HCT116 (cell line): ENCODE data around the gene CCSER1. TPM values are rescaled to one million over a fixed set of nuclear protein-coding genes. Genes with fewer than 3 reads are reported as not detected.

ENCODE experiments used
- ATAC-seq: fragments of 200-7000 bp; cut with Tn5 transposase; 2 replicates; pipeline ENCODE4 v1.9.1; 2020; ENCODE audit warnings: mild to moderate bottlenecking, moderate library complexity
- BruUV-seq: library from RNA; stranded (reverse); fragments of 400-500 nt; replicated peaks from 2 replicates; lab custom pipeline; 2021; lab: Mats Ljungman, UMichigan
- CTCF ChIA-PET: fragments of 300-600 bp; sonication (Branson Sonifier 250); formaldehyde crosslinking; loops from one replicate; lab custom pipeline; 2021; ENCODE audit warnings: antibody characterized with exemption; lab: Charles Lee
- POLR2A ChIA-PET: fragments of 300-600, 350-600 bp; sonication (Branson Sonifier 250); formaldehyde crosslinking; loops from one replicate; lab custom pipeline; 2021; ENCODE audit warnings: antibody characterized with exemption; lab: Charles Lee
- RAD21 ChIA-PET, 2 experiments: fragments of 300-600 bp; sonication (Branson Sonifier 250); formaldehyde crosslinking; loops; one replicate each; lab custom pipeline; 2023; ENCODE audit warnings: low total read pairs in 2 of 2; ENCODE audit not compliant: uncharacterized antibody in 2 of 2, unreplicated experiment in 2 of 2, low non-redundant PET in 1 of 2; lab: Charles Lee
- DNase-seq: peaks from one replicate; pipeline ENCODE4 v3.0.0-alpha.2; 2010; ENCODE audit warnings: low read depth, low spot score
- H2AFZ ChIP-seq: fragments of 200-600 bp; shearing (Covaris generic), sonication (generic); 2 replicates; pipeline ENCODE4 v1.6.1; 2017; ENCODE audit warnings: low read depth, mixed run types, mixed read lengths, antibody characterized with exemption, low read length; ENCODE audit not compliant: poor library complexity, severe bottlenecking
- H3K27ac ChIP-seq: 2 replicates; pipeline ENCODE4 v1.5.1; 2012; ENCODE audit warnings: low read depth, low read length
- H3K27me3 ChIP-seq: fragments of 200-600 bp; sonication (generic); 2 replicates; pipeline ENCODE4 v1.6.1; 2016; ENCODE audit warnings: mixed run types, low read length, mixed read lengths; ENCODE audit not compliant: insufficient read depth
- H3K36me3 ChIP-seq, 2 experiments: fragments of 200-500 bp in 1 of 2; fragments of 200-600 bp in 1 of 2; sonication (Bioruptor generic) in 1 of 2; sonication (generic) in 1 of 2; 2 replicates each; pipeline versions ENCODE4 v1.5.1 to v1.6.1; 2014 to 2016; ENCODE audit warnings: low read length in 2 of 2, inconsistent platforms in 1 of 2, mixed read lengths in 1 of 2, mixed run types in 1 of 2; ENCODE audit not compliant: insufficient read depth in 2 of 2, control insufficient read depth in 1 of 2
- H3K4me1 ChIP-seq, 2 experiments: fragments of 200-600 bp in 1 of 2; sonication (generic) in 1 of 2; 2 replicates each; pipeline versions ENCODE4 v1.5.1 to v1.6.1; 2012 to 2017; ENCODE audit warnings: low read length in 2 of 2, inconsistent platforms in 1 of 2, mild to moderate bottlenecking in 1 of 2, mixed read lengths in 1 of 2, mixed run types in 1 of 2, moderate library complexity in 1 of 2; ENCODE audit not compliant: insufficient read depth in 2 of 2, control insufficient read depth in 1 of 2
- H3K4me2 ChIP-seq: fragments of 200-600 bp; sonication (generic); 2 replicates; pipeline ENCODE4 v1.6.1; 2017; ENCODE audit warnings: mixed run types, low read length, mixed read lengths
- H3K4me3 ChIP-seq, 2 experiments: fragments of 200-600 bp in 1 of 2; sonication (generic) in 1 of 2; replicated peaks in 1 of 2; 2 replicates each; pipeline ENCODE4 v1.5.1; 2011 to 2016; ENCODE audit warnings: low read length in 2 of 2, control low read depth in 1 of 2, low read depth in 1 of 2, mild to moderate bottlenecking in 1 of 2, mixed read lengths in 1 of 2, mixed run types in 1 of 2
- H3K79me2 ChIP-seq: fragments of 200-600 bp; sonication (generic); 2 replicates; pipeline ENCODE4 v1.6.1; 2017; ENCODE audit warnings: mild to moderate bottlenecking, mixed run types, low read length, moderate library complexity, mixed read lengths; ENCODE audit not compliant: insufficient read depth
- H3K9ac ChIP-seq: fragments of 200-600 bp; sonication (generic); 2 replicates; pipeline ENCODE4 v1.6.1; 2016; ENCODE audit warnings: low read length, mixed read lengths
- H3K9me2 ChIP-seq: fragments of 200-600 bp; sonication (generic), shearing (Covaris generic); 2 replicates; pipeline ENCODE4 v1.6.1; 2017; ENCODE audit warnings: mixed run types, mild to moderate bottlenecking, moderate library complexity; ENCODE audit not compliant: insufficient read depth
- H3K9me3 ChIP-seq, 2 experiments: fragments of 200-500 bp in 1 of 2; fragments of 200-600 bp in 1 of 2; sonication (Bioruptor generic) in 1 of 2; sonication (generic) in 1 of 2; 2 replicates each; pipeline ENCODE4 v1.6.1; 2014 to 2017; ENCODE audit warnings: low read length in 2 of 2, mixed read lengths in 2 of 2, inconsistent platforms in 1 of 2, low read depth in 1 of 2, mild to moderate bottlenecking in 1 of 2, mixed run types in 1 of 2, moderate library complexity in 1 of 2; ENCODE audit not compliant: control insufficient read depth in 1 of 2, insufficient read depth in 1 of 2
- H4K20me1 ChIP-seq: fragments of 200-600 bp; sonication (generic), shearing (Covaris generic); 2 replicates; pipeline ENCODE4 v1.6.1; 2017; ENCODE audit warnings: mixed run types, mild to moderate bottlenecking, moderate library complexity; ENCODE audit not compliant: insufficient read depth
- CBX3 ChIP-seq: IDR thresholded peaks from 2 replicates; pipeline ENCODE4 v1.6.1; 2012; ENCODE audit warnings: low read depth
- CEBPB ChIP-seq: IDR thresholded peaks from 2 replicates; pipeline ENCODE4 v1.6.1; 2012; ENCODE audit warnings: low read depth
- CTCF ChIP-seq, 3 experiments: fragments of 200-600 bp in 1 of 3; sonication (generic) in 1 of 3; IDR thresholded peaks in 2 of 3; conservative IDR thresholded peaks in 1 of 3; 2 replicates each; pipeline ENCODE4 v1.5.1; 2012 to 2017; ENCODE audit warnings: low read depth in 2 of 3, low read length in 2 of 3, antibody characterized with exemption in 1 of 3, borderline replicate concordance in 1 of 3, control low read depth in 1 of 3, mild to moderate bottlenecking in 1 of 3, mixed read lengths in 1 of 3, mixed run types in 1 of 3, moderate library complexity in 1 of 3; ENCODE audit not compliant: insufficient read depth in 1 of 3
- EGR1 ChIP-seq: IDR thresholded peaks from 2 replicates; pipeline ENCODE4 v1.6.1; 2012; ENCODE audit warnings: low read depth
- ELF1 ChIP-seq: IDR thresholded peaks from 2 replicates; pipeline ENCODE4 v1.6.1; 2012; ENCODE audit warnings: low read depth, borderline replicate concordance
- FOSL1 ChIP-seq: IDR thresholded peaks from 2 replicates; pipeline ENCODE4 v1.6.1; 2012; ENCODE audit warnings: low read depth
- JUND ChIP-seq: IDR thresholded peaks from 2 replicates; pipeline ENCODE4 v1.6.1; 2012
- MAX ChIP-seq: IDR thresholded peaks from 2 replicates; pipeline ENCODE4 v1.6.1; 2012
- POLR2A ChIP-seq: IDR thresholded peaks from 2 replicates; pipeline ENCODE4 v1.7.0; 2011; ENCODE audit warnings: borderline replicate concordance; ENCODE audit not compliant: insufficient read depth, insufficient read length; ENCODE audit errors: extremely low read depth
- POLR2AphosphoS5 ChIP-seq: IDR thresholded peaks from 2 replicates; pipeline ENCODE4 v1.6.1; 2011; ENCODE audit warnings: mild to moderate bottlenecking, low read depth, low read length, moderate library complexity
- RAD21 ChIP-seq: IDR thresholded peaks from 2 replicates; pipeline ENCODE4 v1.6.1; 2012; ENCODE audit warnings: low read depth, mild to moderate bottlenecking
- REST ChIP-seq: IDR thresholded peaks from 2 replicates; pipeline ENCODE4 v1.6.1; 2012; ENCODE audit warnings: low read depth
- SIN3A ChIP-seq: IDR thresholded peaks from 2 replicates; pipeline ENCODE4 v1.6.1; 2012; ENCODE audit warnings: low read depth
- SP1 ChIP-seq: IDR thresholded peaks from 2 replicates; pipeline ENCODE4 v1.6.1; 2012; ENCODE audit warnings: low read depth
- SRF ChIP-seq: IDR thresholded peaks from 2 replicates; pipeline ENCODE4 v1.6.1; 2012; ENCODE audit warnings: low read depth
- YY1 ChIP-seq: IDR thresholded peaks from 2 replicates; pipeline ENCODE4 v1.6.1; 2011; ENCODE audit warnings: low read length, low read depth, moderate library complexity, mild to moderate bottlenecking; ENCODE audit not compliant: insufficient replicate concordance; ENCODE audit errors: extremely low read depth
- ZFX ChIP-seq: fragments of 450-650 bp; IDR thresholded peaks from 2 replicates; pipeline ENCODE4 v1.6.1; 2017
- ZNF274 ChIP-seq: fragments of 200-500 bp; sonication (Bioruptor generic); IDR thresholded peaks from 2 replicates; pipeline ENCODE4 v1.6.1; 2014; ENCODE audit warnings: mild to moderate bottlenecking, low read depth, low read length, inconsistent platforms
- intact Hi-C: fragments of 100-400 bp; cut with micrococcal nuclease; formaldehyde crosslinking; loops from 2 replicates; pipeline ENCODE4 v1.10.0; 2022
- total RNA-seq: library from RNA; stranded (reverse); gene quantifications from one replicate; pipeline ENCODE4 v1.2.1, GENCODE V29; 2021; ENCODE audit not compliant: unreplicated experiment

The CCSER1 gene
- total RNA-seq, 1 experiment from 2014 or later, result 6.7 TPM

GRCh38 chr4:90145319-90145718 is 18.1 kb downstream of the CCSER1 start:
- Histone ChIP-seq H3K4me2 (no peak overlapping the region), H3K36me3 (no peaks in the 10 kb centered on the region), H3K79me2 (no peaks in the 10 kb centered on the region), H3K27me3 (no peaks in the 10 kb centered on the region), H3K9me3 (no peaks in the 10 kb centered on the region), H3K4me3 (no peak overlapping the region), H2AFZ (no peak overlapping the region), H3K27ac (no peak overlapping the region), H3K9ac (no peak overlapping the region), H3K9me2 (no peaks in the 10 kb centered on the region), H4K20me1 (no peaks in the 10 kb centered on the region), H3K4me1 (no peaks in the 10 kb centered on the region)
- CTCF ChIA-PET, result interaction anchor here (0.9 kb wide), 1 partner anchor 9 kb away, joined by 3 read pairs; no protein-coding TSS in a partner anchor
- BruUV-seq, result no TSS peak
- intact Hi-C loops, result no loop called here
- POLR2A ChIA-PET, result no interaction called here
- no peak for DNase-seq
- no peak for ATAC-seq
- no peak for TF ChIP-seq ZFX
- TF ChIP-seq POLR2AphosphoS5, result no peak
- no peak for TF ChIP-seq CEBPB
- no peak for TF ChIP-seq MAX
- TF ChIP-seq ZNF274, result no peak
- no peak for TF ChIP-seq RAD21
- no peak for TF ChIP-seq REST
- TF ChIP-seq FOSL1, result no peak
- no peak for TF ChIP-seq SRF
- TF ChIP-seq EGR1, result no peak
- TF ChIP-seq JUND, result no peak
- no peak for TF ChIP-seq CBX3
- no peak for TF ChIP-seq SIN3A
- TF ChIP-seq CTCF (IDR thresholded peaks at IDR 0.05 in 2 of 3, conservative IDR thresholded peaks at IDR 0.05 in 1 of 3; ENCODE audit: borderline replicate concordance in 1 of 3, insufficient read depth in 1 of 3, low read depth in 2 of 3, low read length in 2 of 3), result no peak
- no peak for TF ChIP-seq ELF1
- TF ChIP-seq POLR2A, result no peak
- TF ChIP-seq SP1, result no peak
- TF ChIP-seq YY1, result no peak
- RAD21 ChIA-PET, result no interaction called here
